GM19372 (cell line): ENCODE results near the gene PIP4K2A.

Experiments
- ATAC-seq: cut with Tn5 transposase; IDR thresholded peaks from one replicate; pipeline ENCODE4 v1.9.1; 2021; ENCODE audit warnings: mild to moderate bottlenecking, low read depth, moderate library complexity; ENCODE audit not compliant: unreplicated experiment

The PIP4K2A gene

DNA sequence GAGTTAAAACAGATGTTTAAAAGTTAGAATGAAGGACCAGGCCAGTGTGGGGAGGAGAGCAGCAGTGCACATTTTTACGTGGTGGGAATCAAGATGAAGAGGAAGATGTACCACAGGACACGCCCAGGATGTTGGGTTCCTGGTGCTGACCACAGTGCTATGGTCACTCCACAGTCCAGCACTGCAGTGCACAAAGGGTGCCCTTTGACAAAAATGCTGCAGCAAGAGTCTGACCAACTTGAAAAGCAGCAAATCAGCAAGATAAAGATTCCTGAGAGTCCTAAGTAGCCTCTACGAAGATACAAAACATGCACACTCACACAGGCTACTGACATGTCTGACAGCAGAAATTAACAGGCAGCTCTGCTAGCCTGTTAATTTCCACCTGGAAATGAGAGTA is 107.1 kb downstream of the PIP4K2A start:
- ATAC-seq: no peak

DNA sequence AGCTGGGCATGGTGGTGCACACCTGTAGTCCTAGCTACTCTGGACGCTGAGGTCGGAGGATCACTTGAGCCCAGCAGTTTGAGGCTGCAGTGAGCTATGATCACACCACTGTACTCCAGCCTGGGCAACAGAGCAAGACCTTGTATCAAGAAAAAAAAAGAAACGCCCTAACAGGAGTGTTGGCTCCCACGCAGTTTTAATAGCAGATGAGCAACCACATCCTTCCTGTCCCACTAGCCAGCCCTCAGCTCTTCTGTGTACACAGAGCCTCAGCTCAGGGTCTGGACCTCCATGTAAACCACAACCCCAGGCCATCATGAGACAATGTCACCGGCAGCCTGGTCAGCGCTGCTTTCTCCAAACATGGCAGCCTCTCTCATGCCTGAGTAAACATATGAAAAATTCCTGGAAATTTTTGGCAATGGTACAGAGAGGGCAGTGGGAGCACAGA is 108.2 kb downstream of the PIP4K2A start:
- peak; percentile 98 for ATAC-seq

GRCh38 chr10:22605168-22605567 is 109.2 kb downstream of the PIP4K2A start:
- ATAC-seq: no peak

DNA sequence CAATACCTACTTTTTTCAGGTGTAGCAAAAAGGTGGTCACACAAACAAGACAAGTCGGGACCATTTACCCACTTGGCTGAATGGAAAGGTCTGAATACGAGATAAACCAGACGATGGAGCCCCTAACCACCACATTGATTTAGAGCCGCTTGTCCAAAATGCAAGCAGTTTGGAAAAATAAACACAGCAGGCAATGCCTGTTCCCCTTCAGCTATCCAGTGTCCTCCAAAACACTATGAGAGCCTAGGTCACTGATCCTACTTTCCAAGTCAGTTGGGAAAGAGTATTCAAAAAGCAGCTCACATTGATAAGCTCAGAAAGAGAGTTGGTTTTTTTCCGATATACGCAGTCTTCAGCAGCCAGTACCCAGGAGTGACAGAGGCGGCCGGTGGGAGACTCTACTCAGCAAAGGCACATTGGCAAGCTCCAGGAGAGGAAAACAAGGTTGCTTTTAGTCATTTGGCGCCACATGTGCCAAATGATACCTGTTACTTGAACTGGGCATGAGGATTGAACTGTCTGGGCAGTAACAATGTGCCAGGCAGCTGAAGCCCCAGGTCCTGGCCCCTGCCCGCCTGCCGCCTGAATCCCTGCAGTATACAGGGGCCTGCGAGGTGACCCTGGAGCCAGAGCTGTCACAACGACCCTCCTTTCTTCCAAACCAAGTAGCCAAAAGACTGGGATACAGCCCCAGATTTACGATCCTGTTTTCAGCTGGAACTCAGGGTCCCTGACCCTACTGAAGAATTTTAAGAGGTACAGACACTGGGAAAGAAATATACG is 109.8 kb downstream of the PIP4K2A start:
- no peak for ATAC-seq

GRCh38 chr10:22603581-22603980 is 110.8 kb downstream of the PIP4K2A start:
- no peak for ATAC-seq

- ATAC-seq: no peak
These were observed 112.8 kb downstream of the PIP4K2A start for GRCh38 chr10:22601618-22602017.

GRCh38 chr10:22599636-22600228 is 114.6 kb downstream of the PIP4K2A start:
- no peak for ATAC-seq

- ATAC-seq: no peak
These were observed 115.3 kb downstream of the PIP4K2A start for GRCh38 chr10:22599048-22599561.

GRCh38 chr10:22598478-22598877 is 115.9 kb downstream of the PIP4K2A start:
- no peak for ATAC-seq

DNA sequence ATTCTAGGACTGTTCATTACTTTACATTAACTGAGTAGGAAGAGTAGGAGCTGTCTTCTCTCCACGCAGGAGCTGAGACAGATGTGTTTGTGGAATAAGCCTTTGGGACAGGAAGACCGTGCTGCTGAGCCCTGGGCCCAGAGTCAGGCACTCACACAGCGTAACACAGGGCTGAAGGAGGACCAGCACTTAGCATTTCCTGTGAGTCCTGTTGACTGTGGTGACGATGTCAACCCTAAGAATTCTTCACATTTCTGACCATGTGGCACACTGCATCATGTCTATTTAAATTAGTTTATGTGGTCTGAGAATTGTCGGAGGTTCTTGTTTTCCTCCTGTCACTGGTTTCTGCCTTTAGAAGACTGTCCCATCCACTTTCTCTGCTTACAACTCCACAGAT is 117.2 kb downstream of the PIP4K2A start:
- no peak for ATAC-seq

DNA sequence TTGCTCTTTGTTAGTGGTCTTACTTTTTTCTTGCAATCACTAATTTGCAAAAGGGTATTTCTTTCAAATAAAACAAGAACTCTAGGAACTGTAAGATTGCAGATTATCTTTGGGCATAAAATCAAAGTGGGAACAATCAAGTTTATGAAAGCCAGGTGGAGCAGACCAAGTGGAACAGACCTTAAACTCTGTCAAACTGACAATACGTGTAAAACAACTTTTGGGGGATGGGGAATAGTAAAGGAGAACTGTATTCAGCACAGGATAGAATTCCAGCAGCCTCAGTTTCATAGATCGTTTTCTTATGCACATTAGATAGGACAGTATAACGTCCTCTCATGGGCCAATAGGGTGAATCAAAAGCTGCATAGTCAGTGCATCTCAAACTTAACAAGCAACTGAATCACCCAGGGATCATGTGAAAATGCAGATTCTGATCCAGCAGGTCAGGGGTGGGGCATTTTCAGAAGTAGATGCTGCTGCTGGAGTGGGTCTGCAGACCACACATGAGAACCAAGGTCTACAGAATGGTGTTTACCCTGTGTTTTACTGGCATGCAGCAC is 120.7 kb downstream of the PIP4K2A start:
- no peak for ATAC-seq

DNA sequence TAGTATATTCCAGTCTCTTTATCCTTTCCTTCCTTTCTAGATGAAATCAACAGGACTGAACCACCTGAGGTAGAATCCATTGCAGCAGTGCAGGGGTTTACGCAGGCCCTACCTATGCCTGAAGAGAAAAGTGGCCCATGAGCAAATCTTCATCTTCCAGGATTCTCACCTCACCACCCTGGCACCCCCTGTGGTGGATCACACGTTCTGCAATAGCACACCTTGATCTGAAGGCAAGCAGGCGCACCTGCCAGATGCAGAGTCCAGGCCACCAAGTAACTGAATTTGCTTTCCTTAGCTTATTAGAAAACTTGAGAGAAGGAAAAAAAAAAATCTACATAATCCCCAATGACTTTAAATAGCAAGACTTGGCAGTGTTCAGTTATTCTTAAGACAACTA is 121.4 kb downstream of the PIP4K2A start:
- ATAC-seq: no peak

GRCh38 chr10:22589851-22590514 is 124.4 kb downstream of the PIP4K2A start:
- no peak for ATAC-seq

DNA sequence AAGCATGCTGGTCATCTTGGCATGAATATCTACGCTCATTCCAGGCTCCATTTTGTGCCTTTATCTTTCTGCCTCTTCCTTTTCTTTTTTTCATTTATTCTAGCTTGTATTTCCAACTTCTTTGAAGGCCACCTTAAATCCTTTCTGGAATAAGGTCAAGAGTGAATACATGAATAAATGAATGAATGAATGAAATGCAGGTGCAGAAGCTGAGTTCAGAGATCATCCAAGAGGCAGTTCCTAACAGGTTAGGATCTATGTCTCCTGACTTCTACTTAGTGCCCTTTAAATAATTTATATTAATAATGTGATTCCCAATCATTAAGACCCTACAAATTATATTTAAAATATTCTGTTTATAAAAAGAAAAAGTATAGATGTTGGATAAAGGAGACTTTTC is 125.9 kb downstream of the PIP4K2A start:
- no peak for ATAC-seq

GRCh38 chr10:22583683-22584082 is 130.7 kb downstream of the PIP4K2A start:
- ATAC-seq: no peak

GRCh38 chr10:22581461-22581860 is 132.9 kb downstream of the PIP4K2A start:
- no peak for ATAC-seq

DNA sequence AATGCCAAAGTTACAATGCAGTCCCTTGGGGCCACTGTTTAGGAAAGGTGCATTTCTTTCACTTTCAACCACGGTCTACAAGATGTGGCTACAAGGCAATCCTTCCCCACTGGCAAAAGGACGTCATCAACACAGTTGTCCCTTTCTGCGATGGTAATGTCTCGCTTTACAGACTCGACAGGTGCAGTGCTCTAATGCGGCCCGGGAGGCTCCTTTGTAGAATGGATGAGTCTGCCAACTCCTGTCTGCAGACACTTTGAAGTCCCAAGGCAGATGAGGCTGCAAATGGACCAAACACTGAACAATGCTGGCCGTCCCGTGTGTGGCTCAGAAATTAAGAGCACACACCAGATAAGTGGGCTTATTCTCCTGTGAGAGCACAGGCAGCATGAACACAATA is 133.7 kb downstream of the PIP4K2A start:
- ATAC-seq: no peak

- ATAC-seq: no peak
These were observed 134.6 kb downstream of the PIP4K2A start for GRCh38 chr10:22579826-22580225.

DNA sequence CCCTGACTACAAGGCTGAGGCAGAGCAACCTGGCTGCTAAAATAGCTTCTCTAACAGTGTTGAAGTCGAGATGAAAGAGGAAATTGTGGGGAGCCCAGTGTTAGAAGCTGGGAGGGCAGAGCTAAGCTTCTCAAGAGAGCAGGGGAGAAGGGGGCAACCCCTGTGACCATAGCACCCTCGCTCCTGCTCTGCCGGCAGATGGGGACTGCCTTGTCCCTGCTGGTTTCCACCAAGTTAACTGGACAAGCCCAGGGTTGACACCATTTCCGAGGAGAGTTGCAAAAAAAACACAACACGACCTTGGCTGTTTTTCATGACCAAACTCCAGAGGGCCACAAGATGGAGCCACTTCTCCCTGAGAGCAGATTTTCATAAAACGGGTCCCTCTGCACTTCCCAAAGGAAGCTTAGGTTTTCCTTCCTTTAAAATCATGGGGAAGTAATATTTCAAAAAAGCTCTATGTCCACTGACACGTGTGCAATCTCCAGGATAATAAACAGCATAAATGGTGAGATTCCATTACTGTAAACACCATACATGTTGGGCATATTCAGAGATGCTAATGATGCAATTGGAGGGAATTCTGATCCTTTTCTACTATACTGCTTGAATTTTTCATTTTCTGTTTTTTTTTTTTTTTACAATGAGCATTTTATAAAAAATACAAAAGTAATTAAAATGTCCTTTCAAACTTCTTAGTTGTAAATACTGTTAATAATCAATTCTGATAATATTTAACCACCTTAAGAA is 140.4 kb downstream of the PIP4K2A start:
- no peak for ATAC-seq

DNA sequence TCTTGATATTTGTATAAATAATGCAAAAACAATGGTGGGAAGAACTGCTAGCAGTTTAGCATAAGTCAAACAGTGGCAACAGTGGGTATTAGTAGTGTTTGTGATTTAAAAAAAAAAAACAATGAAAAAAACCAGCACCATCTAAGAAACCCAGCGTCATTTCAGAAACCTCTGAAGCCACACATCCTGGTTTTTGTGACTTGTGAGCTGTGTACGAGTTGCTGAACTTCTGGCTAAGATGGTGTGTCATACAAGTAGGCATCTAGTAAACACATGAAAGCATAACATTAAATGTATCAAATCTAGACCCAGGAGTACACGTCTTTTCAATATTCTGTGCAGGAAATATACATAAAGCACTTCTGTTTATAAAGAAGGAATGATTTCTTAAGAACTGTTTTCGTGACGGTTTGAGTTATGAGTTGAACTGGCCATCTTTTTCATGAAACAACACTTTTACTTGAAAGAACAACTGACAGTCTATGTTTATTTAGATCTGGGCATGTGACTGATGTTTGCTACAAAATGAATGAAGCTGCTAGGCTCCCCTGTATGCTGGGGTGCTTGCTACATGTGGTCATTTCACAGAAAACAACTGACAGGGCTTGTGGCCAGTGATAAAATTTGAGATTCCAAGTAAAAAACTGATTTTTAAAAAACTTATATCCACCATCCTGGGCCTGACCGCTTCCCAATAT is 143.5 kb downstream of the PIP4K2A start:
- ATAC-seq: no peak
